GM19452 (cell line): ENCODE data around the gene ZNF845.
"Not testable (repeated sequence)": the region's sequence is repeated elsewhere in the genome, so short reads cannot be mapped to it uniquely, and the experiment has no call there.

Experiments
- ATAC-seq: cut with Tn5 transposase; IDR thresholded peaks from one replicate; pipeline ENCODE4 v1.9.1; 2021; ENCODE audit not compliant: unreplicated experiment

ZNF845 gene

GRCh38 chr19:53333463-53334449 is at the start of gene ZNF845:
TSS of gene ZNF845 (plus strand) at chr19:53333749. CDS start at chr19:53341308, 7,559 bp downstream.
- peak; percentile 96 for ATAC-seq

GRCh38 chr19:53285087-53285486 is 48.5 kb upstream of the ZNF845 start:
- ATAC-seq, result no peak

GRCh38 chr19:53290758-53291549 is 42.6 kb upstream of the ZNF845 start:
- ATAC-seq, result no peak

GRCh38 chr19:53294786-53295441 is 38.6 kb upstream of the ZNF845 start:
- ATAC-seq, result no peak

- not testable (repeated sequence) for ATAC-seq
Observed at GRCh38 chr19:53301341-53301740, 32.2 kb upstream of the ZNF845 start.

GRCh38 chr19:53308339-53308811 is 25.2 kb upstream of the ZNF845 start:
- ATAC-seq, result no peak

GRCh38 chr19:53311044-53311443 is 22.5 kb upstream of the ZNF845 start:
- ATAC-seq, result no peak

- no peak for ATAC-seq
Observed at GRCh38 chr19:53311897-53312296, 21.7 kb upstream of the ZNF845 start.

- ATAC-seq, result no peak
Observed at GRCh38 chr19:53328967-53329366, 4.6 kb upstream of the ZNF845 start.

GRCh38 chr19:53332484-53332883 is 1.1 kb upstream of the ZNF845 start:
- no peak for ATAC-seq

GRCh38 chr19:53333066-53333462 is 485 bp upstream of the ZNF845 start:
- peak; percentile 28 for ATAC-seq

- not testable (repeated sequence) for ATAC-seq
Observed at GRCh38 chr19:53344403-53344802, 10.9 kb downstream of the ZNF845 start.

GRCh38 chr19:53355739-53356138 is 22.2 kb downstream of the ZNF845 start:
- ATAC-seq, result no peak

- no peak for ATAC-seq
Observed at GRCh38 chr19:53357821-53358581, 24.5 kb downstream of the ZNF845 start.

- not testable (repeated sequence) for ATAC-seq
Observed at GRCh38 chr19:53360056-53360455, 26.5 kb downstream of the ZNF845 start.

- ATAC-seq, result peak; percentile 96
Observed at GRCh38 chr19:53365134-53365898, 31.8 kb downstream of the ZNF845 start, which contains the start of gene ZNF525. TSS of gene ZNF525 (plus strand) at chr19:53365705. CDS start at chr19:53372282, 6,577 bp downstream.

- peak; percentile 40 for ATAC-seq
Observed at GRCh38 chr19:53365899-53366493, 32.4 kb downstream of the ZNF845 start.

GRCh38 chr19:53372196-53372595 is 38.6 kb downstream of the ZNF845 start:
- no peak for ATAC-seq

- no peak for ATAC-seq
Observed at GRCh38 chr19:53374288-53374687, 40.7 kb downstream of the ZNF845 start.
